GM10248 (cell line): ENCODE data around the gene HOGA1.

ENCODE experiments used
- CTCF ChIA-PET: fragments of 300-600 bp; sonication (Branson Sonifier 250); formaldehyde crosslinking; extraction: SDS; loops from one replicate; lab custom pipeline; 2021; ENCODE audit warnings: antibody characterized with exemption; lab: Yijun Ruan, JAX
- POLR2A ChIA-PET: fragments of 350-650 bp; sonication (Branson Sonifier 250); formaldehyde crosslinking; extraction: SDS; loops from one replicate; lab custom pipeline; 2020; ENCODE audit warnings: antibody characterized with exemption; lab: Yijun Ruan, JAX
- DNase-seq: peaks from one replicate; pipeline ENCODE4 v3.0.0; 2012; ENCODE audit errors: extremely low spot score
- TF ChIP-seq, protein P1 (sequence below): IDR thresholded peaks from 2 replicates; pipeline ENCODE4 v1.5.1; 2012; ENCODE audit warnings: mild to moderate bottlenecking, low read depth; ENCODE audit errors: extremely low read depth, missing control alignments, control extremely low read depth

The HOGA1 gene

DNA sequence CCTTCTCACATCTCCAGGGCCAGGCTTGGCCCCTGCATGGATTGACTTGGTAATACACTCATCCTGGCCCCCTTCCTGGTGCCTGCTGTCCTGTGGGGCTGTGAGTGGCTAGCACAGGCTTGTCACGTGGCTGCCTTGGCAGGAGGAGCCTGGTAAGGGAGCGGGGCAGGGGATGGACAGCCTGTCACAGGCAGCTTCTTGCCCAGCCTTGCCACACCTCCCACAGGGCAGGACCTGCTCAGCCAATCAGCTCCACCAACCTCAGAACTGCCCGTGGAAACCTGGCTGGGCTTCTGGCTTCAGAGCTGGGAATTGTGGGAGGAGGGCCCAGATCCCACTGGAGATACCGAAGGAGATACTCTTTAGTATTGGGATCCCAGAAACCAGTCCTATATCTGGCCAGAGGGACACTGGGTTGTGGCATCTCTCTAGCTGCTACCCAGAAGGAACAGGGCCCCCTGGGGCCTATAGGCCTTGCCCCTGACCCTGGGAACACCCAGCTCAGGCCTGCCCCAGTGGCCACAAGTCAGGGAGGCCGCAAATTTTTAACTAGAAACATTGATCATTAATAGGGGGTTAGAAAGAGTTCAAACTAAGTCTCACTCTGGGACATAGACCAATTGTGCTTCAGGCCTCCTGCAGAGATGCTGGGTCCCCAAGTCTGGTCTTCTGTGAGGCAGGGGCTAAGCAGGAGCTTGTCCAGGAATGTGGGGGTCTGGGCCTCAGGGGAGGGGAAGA is at the start of gene HOGA1:
TSS of gene HOGA1 (plus strand) at position 330 of the 738 bp plus-strand sequence. CDS start at position 645, 315 bp downstream.
- ChIA-PET CTCF (interaction anchor here (0.8 to 7.5 kb wide), 4 partner anchors 8 to 33 kb away, joined by 3 to 55 read pairs (median 3); partner anchors contain the start of gene ANKRD2), POLR2A (no interaction called here)
- DNase-seq, result no peak
- TF ChIP-seq, protein P1, sequence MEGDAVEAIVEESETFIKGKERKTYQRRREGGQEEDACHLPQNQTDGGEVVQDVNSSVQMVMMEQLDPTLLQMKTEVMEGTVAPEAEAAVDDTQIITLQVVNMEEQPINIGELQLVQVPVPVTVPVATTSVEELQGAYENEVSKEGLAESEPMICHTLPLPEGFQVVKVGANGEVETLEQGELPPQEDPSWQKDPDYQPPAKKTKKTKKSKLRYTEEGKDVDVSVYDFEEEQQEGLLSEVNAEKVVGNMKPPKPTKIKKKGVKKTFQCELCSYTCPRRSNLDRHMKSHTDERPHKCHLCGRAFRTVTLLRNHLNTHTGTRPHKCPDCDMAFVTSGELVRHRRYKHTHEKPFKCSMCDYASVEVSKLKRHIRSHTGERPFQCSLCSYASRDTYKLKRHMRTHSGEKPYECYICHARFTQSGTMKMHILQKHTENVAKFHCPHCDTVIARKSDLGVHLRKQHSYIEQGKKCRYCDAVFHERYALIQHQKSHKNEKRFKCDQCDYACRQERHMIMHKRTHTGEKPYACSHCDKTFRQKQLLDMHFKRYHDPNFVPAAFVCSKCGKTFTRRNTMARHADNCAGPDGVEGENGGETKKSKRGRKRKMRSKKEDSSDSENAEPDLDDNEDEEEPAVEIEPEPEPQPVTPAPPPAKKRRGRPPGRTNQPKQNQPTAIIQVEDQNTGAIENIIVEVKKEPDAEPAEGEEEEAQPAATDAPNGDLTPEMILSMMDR, result no peak

DNA sequence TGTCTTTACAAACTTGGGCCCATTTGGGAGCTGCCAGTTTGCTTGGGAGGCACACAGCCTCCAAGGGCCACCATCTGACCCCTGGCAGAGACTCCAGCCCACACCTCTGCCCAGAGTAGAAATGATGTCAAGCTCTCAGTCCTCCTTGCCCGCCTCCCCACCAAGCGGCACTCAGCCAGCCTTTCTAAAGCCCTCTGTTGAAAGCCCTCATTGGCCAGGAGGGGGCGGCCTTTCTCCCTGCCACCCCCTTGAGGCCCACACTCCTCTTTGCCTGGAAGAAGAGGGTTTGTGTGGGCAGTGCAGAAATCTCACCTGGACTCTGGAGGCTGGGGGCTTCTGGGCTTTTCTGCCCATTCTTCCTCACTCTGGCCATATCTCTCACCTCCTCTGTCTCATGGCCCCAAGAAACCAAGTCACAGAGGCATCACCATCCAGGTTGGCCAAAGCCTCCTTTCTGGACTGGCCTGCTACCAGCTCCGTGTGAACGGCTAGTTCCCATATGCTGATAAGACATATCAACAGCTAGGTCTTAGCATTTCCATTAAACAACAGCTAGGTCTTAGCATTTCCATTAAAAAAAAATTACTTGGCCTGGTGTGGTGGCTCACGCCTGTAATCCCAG is 49.3 kb upstream of the HOGA1 start:
- ChIA-PET CTCF (interaction anchor here (0.7 to 7.1 kb wide), 22 partner anchors 9 to 189 kb away, joined by 3 to 108 read pairs (median 4); partner anchors contain the start of gene UBTD1), POLR2A (interaction anchor here (1.2 kb wide), 1 partner anchor 18 kb away, joined by 3 read pairs; no protein-coding TSS in a partner anchor)
- DNase-seq, result peak; percentile 77
- TF ChIP-seq, protein P1, result peak; percentile 70

DNA sequence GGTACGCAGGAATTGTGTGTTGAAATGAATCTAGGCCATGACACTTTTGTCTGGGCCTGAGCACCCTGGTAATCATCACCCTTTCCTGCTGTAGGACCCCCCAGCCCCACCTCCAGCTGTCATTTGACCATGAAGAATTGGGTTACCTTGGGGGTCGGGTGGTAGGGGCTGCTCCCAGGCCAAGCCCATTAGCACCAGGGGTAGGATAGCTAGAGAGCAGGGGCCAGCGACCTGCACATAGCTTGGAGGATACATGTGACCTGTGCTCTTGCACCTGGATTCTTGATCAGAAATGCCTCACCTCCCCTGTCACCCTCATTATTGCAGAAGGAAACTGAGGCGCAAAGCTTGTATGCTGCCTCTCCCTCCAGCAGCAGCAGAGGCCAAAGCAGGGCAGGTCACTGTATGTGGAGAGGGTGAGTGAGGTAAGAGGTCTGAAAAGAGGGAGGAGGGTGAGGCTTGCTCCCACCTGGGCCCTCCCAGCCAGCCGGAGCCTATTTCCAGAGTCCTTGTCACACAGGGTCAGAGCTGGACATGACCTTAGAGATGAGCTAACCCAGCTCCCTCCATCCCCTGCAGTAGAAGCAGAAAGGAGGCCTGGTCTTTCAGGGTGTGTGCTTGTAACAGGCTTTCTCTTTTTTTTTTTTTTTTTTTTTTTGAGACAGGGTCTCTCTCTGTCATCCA is 46.9 kb upstream of the HOGA1 start:
- POLR2A ChIA-PET, result no interaction called here
- DNase-seq, result no peak
- CTCF ChIA-PET, result interaction anchor here (1.3 to 7.1 kb wide), 3 partner anchors 13 to 75 kb away, joined by 3 to 108 read pairs (median 25); no protein-coding TSS in a partner anchor
- TF ChIP-seq, protein P1, result no peak

DNA sequence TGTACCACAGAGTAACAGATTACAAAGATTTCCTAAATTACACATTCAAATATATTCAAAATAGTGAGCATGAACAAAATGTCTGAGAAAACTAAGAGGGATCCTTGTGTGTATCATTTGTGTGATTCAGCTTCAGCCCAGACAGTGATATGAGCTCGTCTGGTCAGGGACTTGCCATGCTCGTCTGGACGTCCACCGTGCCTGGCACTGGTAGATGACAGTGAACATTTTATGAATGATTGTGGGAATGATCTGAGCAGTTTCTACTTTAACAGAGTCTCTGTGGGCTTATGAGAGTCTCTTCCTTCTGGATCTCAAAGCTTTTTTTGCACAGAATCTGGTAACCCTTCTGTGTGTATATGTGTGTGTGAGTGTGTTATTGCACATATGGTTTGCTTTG is 45.8 kb upstream of the HOGA1 start:
- CTCF ChIA-PET, result interaction anchor here (0.9 to 7.1 kb wide), 3 partner anchors 9 to 33 kb away, joined by 3 to 108 read pairs (median 3); no protein-coding TSS in a partner anchor
- DNase-seq, result no peak
- POLR2A ChIA-PET, result no interaction called here
- TF ChIP-seq, protein P1, result no peak

DNA sequence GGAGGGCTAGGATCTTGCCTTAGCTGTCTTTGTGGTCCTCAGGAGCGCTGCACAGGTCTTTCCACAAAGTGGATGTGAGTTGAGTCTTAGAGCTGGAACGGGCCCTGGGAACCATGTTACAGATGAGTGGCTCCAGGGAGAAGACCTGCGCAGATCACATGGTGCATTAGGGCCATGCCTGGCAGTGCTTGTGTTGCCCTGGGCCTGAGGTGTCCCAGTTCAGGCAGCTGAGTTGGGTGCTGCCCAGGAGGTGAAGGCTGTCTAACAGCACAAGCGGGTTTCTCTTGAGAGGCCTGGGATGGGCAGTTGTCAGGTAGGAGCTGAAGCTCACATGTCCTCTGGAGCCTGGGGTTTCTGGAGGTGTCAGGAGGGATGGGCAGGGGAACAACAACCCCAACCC is 45.4 kb upstream of the HOGA1 start:
- ChIA-PET POLR2A (no interaction called here), CTCF (interaction anchor here (0.9 to 7.1 kb wide), 3 partner anchors 9 to 33 kb away, joined by 3 to 108 read pairs (median 3); no protein-coding TSS in a partner anchor)
- TF ChIP-seq, protein P1, result no peak
- no peak for DNase-seq
